Erythroblast (primary cell): ENCODE measurements around the gene SPDYE17.
"Not testable (repeated sequence)": the region's sequence is repeated elsewhere in the genome, so short reads cannot be mapped to it uniquely, and the experiment has no call there.

Experiments used
- GATA1 ChIP-seq: IDR thresholded peaks from 2 replicates; pipeline ENCODE4 v1.6.1; 2011; ENCODE audit warnings: low read depth, mild to moderate bottlenecking, control low read depth, low read length, moderate library complexity
- POLR2A ChIP-seq: IDR thresholded peaks from 2 replicates; pipeline ENCODE4 v1.6.1; 2011; ENCODE audit warnings: mild to moderate bottlenecking, low read length

GRCh38 chr7:77002104-77002503 lies 30.1 kb downstream of the SPDYE17 start:
- TF ChIP-seq POLR2A, GATA1: not testable (repeated sequence)
